Measurements from ENCODE around the gene KLRB1.

- TF ChIP-seq ZNF274 (CRISPR knock-in tag; IDR thresholded peaks at IDR 0.05) (no peak), POLR2A (IDR thresholded peaks at IDR 0.05; ENCODE audit: insufficient read depth in 1 of 2, low read depth in 2 of 2, low read length in 2 of 2) (no peak), RXRA (CRISPR knock-in tag; IDR thresholded peaks at IDR 0.05) (no peak), PRDM15 (CRISPR knock-in tag; IDR thresholded peaks at IDR 0.05) (no peak), SMAD9 (CRISPR knock-in tag; IDR thresholded peaks at IDR 0.05) (no peak), SAFB2 (CRISPR knock-in tag; IDR thresholded peaks at IDR 0.05; ENCODE audit: borderline replicate concordance, low read depth) (no peak), RAD21 (CRISPR knock-in tag; IDR thresholded peaks at IDR 0.05) (no peak), FOXM1 (CRISPR knock-in tag; IDR thresholded peaks at IDR 0.05) (no peak), NCOR1 (IDR thresholded peaks at IDR 0.05; ENCODE audit: borderline replicate concordance, low read length) (no peak)
- TF ChIP-seq, protein P1, sequence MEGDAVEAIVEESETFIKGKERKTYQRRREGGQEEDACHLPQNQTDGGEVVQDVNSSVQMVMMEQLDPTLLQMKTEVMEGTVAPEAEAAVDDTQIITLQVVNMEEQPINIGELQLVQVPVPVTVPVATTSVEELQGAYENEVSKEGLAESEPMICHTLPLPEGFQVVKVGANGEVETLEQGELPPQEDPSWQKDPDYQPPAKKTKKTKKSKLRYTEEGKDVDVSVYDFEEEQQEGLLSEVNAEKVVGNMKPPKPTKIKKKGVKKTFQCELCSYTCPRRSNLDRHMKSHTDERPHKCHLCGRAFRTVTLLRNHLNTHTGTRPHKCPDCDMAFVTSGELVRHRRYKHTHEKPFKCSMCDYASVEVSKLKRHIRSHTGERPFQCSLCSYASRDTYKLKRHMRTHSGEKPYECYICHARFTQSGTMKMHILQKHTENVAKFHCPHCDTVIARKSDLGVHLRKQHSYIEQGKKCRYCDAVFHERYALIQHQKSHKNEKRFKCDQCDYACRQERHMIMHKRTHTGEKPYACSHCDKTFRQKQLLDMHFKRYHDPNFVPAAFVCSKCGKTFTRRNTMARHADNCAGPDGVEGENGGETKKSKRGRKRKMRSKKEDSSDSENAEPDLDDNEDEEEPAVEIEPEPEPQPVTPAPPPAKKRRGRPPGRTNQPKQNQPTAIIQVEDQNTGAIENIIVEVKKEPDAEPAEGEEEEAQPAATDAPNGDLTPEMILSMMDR (CRISPR knock-in tag; IDR thresholded peaks at IDR 0.05) = no peak
- TF ChIP-seq, protein P2, sequence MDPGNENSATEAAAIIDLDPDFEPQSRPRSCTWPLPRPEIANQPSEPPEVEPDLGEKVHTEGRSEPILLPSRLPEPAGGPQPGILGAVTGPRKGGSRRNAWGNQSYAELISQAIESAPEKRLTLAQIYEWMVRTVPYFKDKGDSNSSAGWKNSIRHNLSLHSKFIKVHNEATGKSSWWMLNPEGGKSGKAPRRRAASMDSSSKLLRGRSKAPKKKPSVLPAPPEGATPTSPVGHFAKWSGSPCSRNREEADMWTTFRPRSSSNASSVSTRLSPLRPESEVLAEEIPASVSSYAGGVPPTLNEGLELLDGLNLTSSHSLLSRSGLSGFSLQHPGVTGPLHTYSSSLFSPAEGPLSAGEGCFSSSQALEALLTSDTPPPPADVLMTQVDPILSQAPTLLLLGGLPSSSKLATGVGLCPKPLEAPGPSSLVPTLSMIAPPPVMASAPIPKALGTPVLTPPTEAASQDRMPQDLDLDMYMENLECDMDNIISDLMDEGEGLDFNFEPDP (CRISPR knock-in tag; conservative IDR thresholded peaks at IDR 0.05) = no peak
Observed at GRCh38 chr12:9598363-9598762, 9.4 kb downstream of the KLRB1 start.

Measured in HepG2 (cell line).